Measurements from ENCODE around the gene RNF115. TPM values are rescaled to one million over a fixed set of nuclear protein-coding genes. Genes with fewer than 3 reads are reported as not detected.

The RNF115 gene
- total and polyA plus RNA-seq, 2 of the 8 experiments (the other 6 are each of a cell fraction or from before 2014, with no cell fraction given): 4.7 to 10.8 TPM

DNA sequence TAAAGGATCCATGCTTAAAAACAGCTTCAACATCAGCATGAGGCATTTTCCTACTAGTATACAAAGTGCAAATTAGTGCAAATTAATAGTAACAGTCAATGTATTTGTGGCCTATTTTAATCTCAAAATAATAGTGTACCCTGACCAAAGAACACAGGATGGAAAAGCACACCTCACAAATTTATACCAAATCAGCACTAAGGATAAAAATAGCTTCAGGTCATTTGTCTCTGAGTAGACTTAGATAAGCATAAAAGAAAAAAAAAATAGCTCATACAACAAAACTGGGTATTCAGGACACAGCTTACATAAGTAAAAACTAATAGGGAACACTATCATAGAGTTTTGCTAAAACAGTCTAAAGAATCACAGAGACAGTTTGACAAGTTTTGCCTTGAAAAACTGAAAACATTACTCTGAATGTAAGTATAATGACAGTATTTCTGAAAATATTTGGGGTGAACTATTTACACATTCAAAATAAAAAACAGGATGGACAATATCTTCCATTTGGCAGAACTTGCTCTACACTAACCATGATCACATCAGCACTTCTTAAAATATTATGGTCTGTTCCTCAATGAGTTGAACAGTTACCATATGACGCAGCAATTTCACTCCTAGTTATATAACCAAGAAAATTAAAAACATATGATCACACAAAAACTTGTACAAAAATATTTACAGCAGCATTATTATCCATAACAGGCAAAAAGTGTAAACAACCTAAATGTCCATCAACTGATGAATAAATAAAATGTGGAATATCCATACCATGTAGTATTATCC lies 46.3 kb downstream of the RNF115 start:
- Histone ChIP-seq H2AFZ (ENCODE audit: low read length) (no peak overlapping the region), H2BK120ac (replicated peaks; ENCODE audit: low read depth, low read length) (no peak overlapping the region), H3K27ac (ENCODE audit: low read depth, low read length) (no peak overlapping the region), H3K4me3 (ENCODE audit: extremely low read depth in 1 of 4, insufficient read depth in 2 of 4, low read depth in 3 of 4, low read length in 4 of 4) (no peak overlapping the region), H3K56ac (replicated peaks; ENCODE audit: insufficient read length, low read depth, low read length) (no peak overlapping the region), H3K23ac (ENCODE audit: insufficient read length) (no peak overlapping the region), H3K18ac (ENCODE audit: extremely low read depth, low read length) (no peak overlapping the region), H3K79me2 (ENCODE audit: control insufficient read depth in 1 of 2, insufficient read depth in 2 of 2, low read length in 2 of 2) (no peaks in the 10 kb centered on the region), H2AK5ac (ENCODE audit: low read depth, low read length) (no peak overlapping the region), H2BK15ac (ENCODE audit: low read length) (no peak overlapping the region), H3K27me3 (replicated peaks in 1 of 4; ENCODE audit: control insufficient read depth in 3 of 4, extremely low read depth in 1 of 4, insufficient read depth in 3 of 4, low read length in 3 of 4) (no peaks in the 10 kb centered on the region), H2BK5ac (ENCODE audit: low read depth, low read length) (no peak overlapping the region), H3K23me2 (ENCODE audit: low read depth, low read length) (no peaks in the 10 kb centered on the region), H4K20me1 (replicated peaks in 1 of 2; ENCODE audit: control insufficient read depth in 1 of 2, insufficient read depth in 2 of 2, low read length in 2 of 2) (no peaks in the 10 kb centered on the region), H3K14ac (ENCODE audit: insufficient read length) (no peak overlapping the region), H3K4ac (replicated peaks; ENCODE audit: insufficient read length, low read depth, low read length) (no peak overlapping the region), H2BK12ac (ENCODE audit: low read depth, low read length) (no peak overlapping the region), H3K79me1 (ENCODE audit: low read depth, low read length) (no peaks in the 10 kb centered on the region), H3K9ac (replicated peaks in 1 of 4; ENCODE audit: extremely low read depth in 1 of 4, low read depth in 3 of 4, low read length in 3 of 4) (no peak overlapping the region), H4K8ac (ENCODE audit: extremely low read depth, insufficient read depth, low read length) (no peak overlapping the region), H3K4me2 (ENCODE audit: insufficient read depth in 1 of 2, low read depth in 2 of 2, low read length in 2 of 2) (no peak overlapping the region), H2BK20ac (ENCODE audit: low read length) (no peak overlapping the region), H4K91ac (replicated peaks; ENCODE audit: insufficient read length, low read length) (no peak overlapping the region), H3K9me3 (ENCODE audit: insufficient read depth in 2 of 2, low read depth in 1 of 2, low read length in 1 of 2) (no peaks in the 10 kb centered on the region), H3K36me3 (ENCODE audit: control insufficient read depth in 2 of 4, insufficient read depth in 4 of 4, low read length in 3 of 4) (no peaks in the 10 kb centered on the region), H3K4me1 (replicated peaks in 1 of 4; ENCODE audit: control insufficient read depth in 3 of 4, insufficient read depth in 4 of 4, low read length in 3 of 4) (no peaks in the 10 kb centered on the region), H4K5ac (ENCODE audit: insufficient read length, low read depth, low read length) (no peak overlapping the region)
- DNase-seq (ENCODE audit: low read depth in 1 of 2, low spot score in 2 of 2) (no peak), FAIRE-seq (no peak)
- POLR2A ChIA-PET (ENCODE audit: partially characterized antibody): no interaction called here
- WGBS, 2 experiments (ENCODE audit: extremely low coverage in 1 of 2, insufficient coverage in 1 of 2, insufficient read length in 1 of 2, insufficient replicate concordance in 2 of 2, low coverage in 1 of 2, low lambda C conversion rate in 2 of 2, missing lambda C conversion rate in 1 of 2): 100% methylated on average over 1 of the region's 1 CpG; no CpG with 5 or more reads in 1 of the 2 experiments
- no peak for TF ChIP-seq RAD21 (IDR thresholded peaks at IDR 0.05 in 1 of 2, conservative IDR thresholded peaks at IDR 0.05 in 1 of 2; ENCODE audit: low read depth in 2 of 2, low read length in 2 of 2)
- TF ChIP-seq KDM1A (IDR thresholded peaks at IDR 0.05; ENCODE audit: borderline replicate concordance, low read length): no peak
- CTCF ChIA-PET (ENCODE audit: partially characterized antibody): no interaction called here

All from H1 (cell line).